GM18508 (cell line): ENCODE data around the gene MAST3.
"Not testable (repeated sequence)": the region's sequence is repeated elsewhere in the genome, so short reads cannot be mapped to it uniquely, and the experiment has no call there.

Experiments
- ATAC-seq: cut with Tn5 transposase; IDR thresholded peaks from one replicate; pipeline ENCODE4 v1.9.1; 2021; ENCODE audit warnings: moderate number of reproducible peaks; ENCODE audit not compliant: insufficient read depth, unreplicated experiment

Gene MAST3

DNA sequence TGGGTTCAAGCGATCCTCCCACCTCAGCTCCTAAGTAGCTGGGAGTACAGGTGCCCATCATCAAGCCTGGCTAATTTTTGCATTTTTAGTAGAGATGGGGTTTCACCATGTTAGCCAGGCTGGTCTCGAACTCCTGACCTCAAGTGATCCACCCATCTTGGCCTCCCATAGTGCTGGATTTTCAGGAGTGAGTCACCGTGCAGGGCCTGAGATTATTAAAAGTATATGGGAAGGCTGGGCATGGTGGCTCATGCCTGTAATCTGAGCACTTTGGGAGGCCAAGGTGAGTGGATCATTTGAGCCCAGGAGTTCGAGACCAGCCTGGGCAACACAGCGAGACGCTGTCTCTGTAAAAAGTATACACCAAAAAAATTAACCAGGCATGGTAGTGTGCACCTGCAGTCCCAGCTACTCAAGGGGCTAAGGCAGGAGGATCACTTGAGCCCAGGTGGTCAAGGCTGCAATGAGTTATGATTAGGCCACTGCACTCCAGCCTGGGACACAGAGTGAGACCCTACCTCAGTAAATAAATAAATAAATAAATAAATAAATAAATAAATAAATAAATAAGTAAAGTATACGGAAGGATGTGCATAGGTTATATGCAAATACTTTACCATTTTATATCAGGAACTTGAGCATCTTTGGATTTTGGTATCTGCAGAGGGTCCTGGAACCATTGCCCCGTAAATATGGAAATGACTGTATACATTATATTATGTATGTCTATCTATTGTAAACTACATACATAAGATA lies 11.7 kb upstream of the MAST3 start:
- ATAC-seq, result no peak

- no peak for ATAC-seq
Observed at GRCh38 chr19:18086590-18087138, 10.9 kb upstream of the MAST3 start, which contains the start of gene IL12RB1. Gene IL12RB1, minus strand, starts transcription at chr19:18086934. Its CDS starts 111 bp downstream, at chr19:18086823.

DNA sequence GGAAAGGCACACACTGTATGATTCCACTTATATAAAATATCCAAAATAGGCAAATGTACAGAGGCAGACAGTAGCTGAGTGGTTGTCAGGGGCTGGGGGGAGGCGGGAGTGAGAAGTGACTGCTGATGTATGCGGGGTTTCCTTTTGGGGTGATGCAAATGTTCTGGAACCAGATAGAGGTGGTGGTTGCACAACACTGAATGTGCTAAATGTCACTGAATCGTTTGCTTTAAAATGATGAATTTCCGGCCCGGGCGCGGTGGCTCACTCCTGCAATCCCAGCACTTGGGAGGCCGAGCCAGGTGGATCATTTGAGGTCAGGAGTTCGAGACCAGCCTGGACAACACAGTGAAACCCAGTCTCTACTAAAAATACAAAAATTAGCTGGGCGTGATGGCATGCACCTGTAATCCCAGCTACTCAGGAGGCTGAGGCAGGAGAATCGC lies 8.5 kb upstream of the MAST3 start:
- ATAC-seq, result not testable (repeated sequence)

DNA sequence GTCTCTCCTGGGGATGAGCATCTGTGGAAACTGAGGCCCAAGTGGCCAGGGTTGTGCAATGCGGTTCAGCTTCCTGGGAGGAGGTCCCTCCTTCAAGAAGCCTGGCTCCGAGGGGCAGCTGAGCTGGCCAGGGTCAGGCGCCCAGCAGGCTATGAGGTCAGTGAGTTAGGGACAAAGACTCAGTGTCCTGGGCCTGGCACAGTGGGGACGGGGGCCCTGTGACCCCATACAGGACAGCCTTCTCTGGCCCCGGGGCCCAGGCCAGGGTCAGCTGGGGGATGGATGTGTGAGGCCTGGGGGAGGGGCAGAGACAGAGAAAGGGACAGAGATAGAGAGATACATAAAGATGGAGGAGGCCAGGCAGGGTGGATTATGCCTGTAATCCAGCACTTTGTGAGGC lies 7.9 kb upstream of the MAST3 start:
- no peak for ATAC-seq

GRCh38 chr19:18090545-18091216 lies 6.9 kb upstream of the MAST3 start:
- no peak for ATAC-seq

- no peak for ATAC-seq
Observed at GRCh38 chr19:18091217-18091608, 6.4 kb upstream of the MAST3 start.

DNA sequence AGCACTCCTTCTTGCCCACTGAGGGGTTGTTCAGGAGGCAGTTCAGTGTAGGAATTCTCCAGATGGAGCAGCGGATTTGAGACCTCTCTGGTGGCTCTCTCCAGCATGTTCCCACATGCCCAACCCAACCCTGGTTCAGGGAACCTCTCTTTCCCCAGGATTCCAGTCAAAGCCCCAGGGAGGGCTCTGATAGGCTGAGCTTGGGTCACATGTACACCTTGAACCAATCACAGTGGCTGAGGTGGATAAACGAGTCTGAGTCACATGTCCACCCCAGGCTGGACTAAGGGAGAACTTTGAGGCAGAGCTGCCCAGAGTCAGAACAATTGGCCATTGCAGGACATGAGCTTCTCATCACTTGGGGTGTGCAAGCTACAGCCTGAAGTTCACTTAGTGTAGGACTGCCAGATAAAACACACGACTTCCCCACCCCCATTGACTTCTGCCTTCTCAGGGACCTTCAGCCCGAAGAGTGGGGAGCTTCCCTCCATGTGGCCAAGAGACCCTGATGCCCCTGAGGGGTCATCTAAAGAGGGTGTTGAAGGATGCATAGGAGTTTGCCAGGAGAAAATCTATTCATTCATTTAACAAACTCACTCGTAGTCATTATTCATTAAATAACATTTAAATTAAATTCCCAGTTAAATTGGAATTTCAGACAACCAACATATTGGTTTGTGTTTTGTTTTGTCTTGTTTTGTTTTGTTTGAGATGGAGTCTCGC lies 4.0 kb upstream of the MAST3 start:
- no peak for ATAC-seq

GRCh38 chr19:18096258-18096657 lies 1.3 kb upstream of the MAST3 start:
- no peak for ATAC-seq

GRCh38 chr19:18097993-18098890 lies 664 bp downstream of the MAST3 start:
- ATAC-seq, result no peak

DNA sequence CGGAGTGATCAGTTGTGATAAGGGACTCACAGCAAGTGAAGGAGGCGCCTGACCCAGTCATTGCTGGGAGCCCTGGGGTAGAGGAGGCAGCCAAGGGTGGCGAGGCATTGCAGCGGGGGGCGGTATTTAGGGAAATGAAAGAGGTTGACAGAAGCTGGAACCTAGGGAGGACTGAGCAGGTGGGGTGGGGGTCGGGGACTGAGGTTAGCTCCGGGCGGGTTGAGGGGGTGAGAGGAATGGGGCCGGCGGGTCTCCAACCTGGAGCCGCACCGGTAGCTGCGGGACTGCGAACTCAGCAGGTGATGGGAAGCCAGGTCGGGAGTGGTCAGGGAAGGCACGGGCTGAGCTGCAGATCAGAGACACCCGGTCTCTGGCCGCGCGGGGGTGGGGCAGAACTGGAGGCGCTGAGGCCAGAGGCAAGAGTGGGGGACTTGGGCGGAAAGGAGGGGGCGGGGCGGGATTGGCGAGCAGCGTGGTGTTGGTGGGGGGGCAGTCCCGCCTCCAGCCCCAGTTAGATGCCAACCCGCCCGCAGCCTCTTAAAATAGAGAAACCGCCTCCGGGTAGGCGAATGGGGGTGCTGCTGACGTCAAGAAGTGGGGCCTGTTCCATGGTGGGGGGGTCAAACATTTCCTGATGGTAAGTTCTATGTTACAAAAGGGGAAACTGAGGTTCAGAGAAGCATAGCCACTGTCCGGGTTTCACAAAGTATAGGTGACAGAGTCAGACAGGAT lies 1.5 kb downstream of the MAST3 start:
- ATAC-seq, result peak; percentile 43

DNA sequence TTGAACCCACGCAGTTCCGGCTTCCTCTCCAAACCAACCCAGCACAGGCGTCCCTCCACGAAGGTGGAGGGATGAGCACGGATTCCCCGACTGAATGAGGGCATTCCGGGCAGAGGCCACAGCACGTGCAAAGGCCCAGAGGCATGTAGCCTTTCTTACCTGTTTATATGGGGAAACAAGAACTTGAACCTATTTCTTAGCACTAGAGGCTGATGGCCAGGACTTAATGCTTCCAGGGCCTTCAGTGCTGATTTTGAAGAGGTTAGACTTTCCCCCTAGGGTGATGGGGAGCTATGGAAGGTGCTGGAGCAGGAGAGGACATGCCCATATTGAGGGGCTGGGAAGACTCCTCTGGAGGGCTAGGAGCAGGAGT lies 2.0 kb downstream of the MAST3 start:
- no peak for ATAC-seq

DNA sequence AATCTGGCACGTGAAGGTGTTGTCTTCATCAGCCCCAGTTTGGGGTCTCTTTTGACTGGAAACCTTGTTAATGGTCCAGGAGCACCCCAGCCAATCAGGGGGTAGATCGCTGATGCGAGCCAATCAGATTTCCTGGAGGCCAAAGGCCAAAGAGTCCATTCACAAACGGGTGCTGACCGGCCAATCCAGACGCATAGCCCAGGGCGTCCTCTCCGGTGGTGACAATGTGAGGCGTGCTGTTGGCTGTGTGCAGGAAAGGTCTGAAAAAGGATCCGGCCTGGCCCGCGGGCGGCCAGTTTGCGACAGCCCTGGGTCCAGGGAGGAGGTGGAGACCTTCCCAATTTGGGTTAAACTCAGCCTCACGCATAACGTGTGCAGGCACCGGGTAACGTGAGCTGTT lies 3.1 kb downstream of the MAST3 start:
- no peak for ATAC-seq

DNA sequence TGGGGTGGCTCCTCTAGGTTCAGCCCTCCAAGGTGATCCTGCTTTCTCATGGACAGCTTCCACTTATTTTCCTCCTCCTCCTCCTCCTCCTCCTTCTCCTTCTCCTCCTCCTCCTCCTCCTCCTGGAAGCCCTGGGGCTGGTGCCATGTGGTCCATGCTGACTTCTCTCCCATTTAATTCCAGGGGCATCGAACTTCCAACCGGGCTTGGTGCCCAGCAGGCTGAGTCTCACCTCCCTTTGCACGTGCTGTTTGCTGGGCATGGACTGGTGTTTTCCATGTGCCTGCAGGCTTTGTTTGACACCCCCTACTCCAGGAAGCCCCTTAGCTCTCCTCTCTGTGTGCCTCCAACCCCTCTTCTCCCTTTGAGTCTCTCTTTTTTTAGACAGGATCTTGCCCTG lies 3.7 kb downstream of the MAST3 start:
- ATAC-seq, result no peak

DNA sequence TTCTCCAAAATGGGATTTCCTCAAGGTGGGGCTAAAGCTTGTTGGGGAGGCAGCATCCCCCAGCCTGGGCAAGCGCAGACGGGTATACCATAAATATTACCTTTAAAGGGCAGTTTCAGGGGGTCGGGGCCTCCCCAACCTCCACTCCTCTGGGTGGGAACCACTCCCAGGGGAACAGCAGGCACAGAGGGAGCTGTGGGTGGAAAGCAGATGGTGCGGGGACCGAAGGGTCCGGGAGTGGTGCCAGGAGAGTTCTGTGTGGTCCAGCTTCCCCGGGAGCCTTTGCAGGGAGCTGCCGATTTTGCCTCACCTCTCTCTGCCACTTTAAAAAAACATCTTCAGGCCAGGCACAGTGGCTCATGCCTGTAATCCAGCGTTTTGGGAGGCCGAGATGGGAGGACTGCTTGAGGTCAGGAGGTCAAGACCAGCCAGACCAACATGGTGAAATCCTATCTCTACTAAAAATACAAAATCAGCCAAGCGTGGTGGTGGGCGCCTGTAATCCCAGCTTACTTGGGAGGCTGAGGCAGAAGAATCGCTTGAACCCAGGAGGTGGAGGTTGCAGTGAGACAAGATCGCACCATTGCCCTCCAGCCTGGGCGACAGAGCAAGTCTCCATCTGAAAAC lies 5.5 kb downstream of the MAST3 start:
- ATAC-seq, result no peak

DNA sequence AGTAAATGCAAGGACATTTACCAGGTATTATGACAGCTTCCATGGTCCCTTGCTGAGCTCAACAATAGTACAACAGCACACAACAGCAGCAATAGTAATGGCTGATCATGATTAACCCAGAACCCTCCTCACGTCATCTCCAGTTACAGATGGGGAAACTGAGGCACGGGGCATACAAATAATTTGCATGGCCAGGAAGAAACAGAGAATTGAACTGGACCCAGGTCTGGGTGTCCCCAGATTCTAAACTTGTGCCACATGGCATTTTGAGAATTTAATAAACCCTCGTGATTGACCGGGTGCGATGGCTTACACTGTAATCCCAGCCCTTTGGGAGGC lies 7.2 kb downstream of the MAST3 start:
- no peak for ATAC-seq

DNA sequence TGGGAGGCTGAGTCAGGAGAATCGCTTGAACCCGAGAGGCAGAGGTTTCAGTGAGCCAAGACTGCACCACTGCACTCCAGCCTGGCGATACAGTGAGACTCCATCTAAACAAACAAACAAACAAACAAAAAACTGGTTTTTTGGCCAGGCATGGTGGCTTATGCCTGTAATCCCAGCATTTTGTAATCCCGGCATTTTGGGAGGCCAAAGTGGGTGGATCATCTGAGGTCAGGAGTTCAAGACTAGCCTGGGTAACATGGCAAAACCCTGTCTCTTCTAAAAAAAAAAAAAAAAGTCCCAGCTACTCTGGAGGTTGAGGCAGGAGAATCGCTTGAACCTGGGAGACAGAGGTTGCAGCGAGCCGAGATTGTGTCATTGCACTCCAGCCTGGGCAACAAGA lies 7.7 kb downstream of the MAST3 start:
- ATAC-seq, result not testable (repeated sequence)

DNA sequence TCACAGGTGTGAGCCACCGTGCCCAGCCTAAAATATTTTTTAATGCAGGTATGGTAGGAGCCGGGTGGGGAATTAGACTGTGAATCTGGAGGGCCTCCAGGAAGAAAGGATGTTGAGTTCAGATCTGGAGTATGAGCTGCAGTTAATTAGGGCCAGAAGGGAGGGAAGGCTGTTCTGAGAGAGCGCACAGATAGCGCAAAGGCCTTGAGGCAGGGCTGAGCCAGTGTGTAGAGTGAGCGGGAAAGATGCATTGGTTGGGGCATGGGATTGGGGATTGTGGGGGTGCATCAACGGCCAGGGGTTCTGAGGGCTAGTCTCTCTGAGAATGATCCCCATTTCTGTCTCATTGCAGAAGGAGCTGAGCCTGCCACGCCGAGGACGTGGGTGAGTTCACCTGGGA lies 9.7 kb downstream of the MAST3 start:
- ATAC-seq, result no peak

DNA sequence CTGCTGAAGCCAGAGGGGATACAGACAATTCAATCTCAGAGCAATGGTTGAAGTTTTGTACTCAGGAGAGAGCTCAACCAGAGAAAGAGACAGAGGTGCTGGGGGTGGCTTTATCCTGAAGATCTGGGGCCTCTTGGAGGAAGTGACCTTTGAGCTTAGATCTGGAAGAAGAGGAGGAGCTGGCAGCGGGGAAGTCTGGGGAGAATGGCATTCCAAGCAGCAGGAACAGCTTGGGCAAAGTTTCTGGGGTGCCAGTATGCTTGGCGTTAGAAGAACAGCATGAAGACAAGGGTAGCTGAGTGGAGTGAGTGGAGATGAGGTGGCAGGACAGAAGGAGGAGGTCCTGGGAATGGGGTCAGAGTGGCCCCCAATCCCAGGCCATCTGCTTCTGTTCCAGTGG lies 11.3 kb downstream of the MAST3 start:
- ATAC-seq, result no peak

DNA sequence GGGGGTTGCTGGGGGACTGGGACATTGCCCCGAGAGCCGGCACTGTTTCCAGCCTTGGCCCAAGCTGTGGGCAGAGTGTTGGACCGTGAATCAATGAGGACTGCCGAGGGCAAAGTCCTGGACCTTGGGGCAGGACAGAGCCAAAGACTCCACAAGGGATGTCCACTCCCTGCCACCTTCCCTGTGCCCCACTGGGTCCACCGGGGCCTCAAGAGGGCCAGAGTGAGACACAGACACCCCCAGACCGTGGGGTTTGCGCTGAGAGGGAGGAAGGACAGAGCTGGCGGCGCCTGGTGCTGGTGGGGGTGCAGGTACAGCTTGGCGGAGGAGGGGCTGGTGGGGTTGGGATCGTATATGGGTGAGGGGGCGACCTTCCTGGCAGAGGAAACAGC lies 11.8 kb downstream of the MAST3 start:
- ATAC-seq, result no peak
